ENCODE results near the gene ADGRE3. TPM values are rescaled to one million over a fixed set of nuclear protein-coding genes. Genes with fewer than 3 reads are reported as not detected.

Gene ADGRE3
- total RNA-seq, 1 experiment from 2014 or later, result not detected

DNA sequence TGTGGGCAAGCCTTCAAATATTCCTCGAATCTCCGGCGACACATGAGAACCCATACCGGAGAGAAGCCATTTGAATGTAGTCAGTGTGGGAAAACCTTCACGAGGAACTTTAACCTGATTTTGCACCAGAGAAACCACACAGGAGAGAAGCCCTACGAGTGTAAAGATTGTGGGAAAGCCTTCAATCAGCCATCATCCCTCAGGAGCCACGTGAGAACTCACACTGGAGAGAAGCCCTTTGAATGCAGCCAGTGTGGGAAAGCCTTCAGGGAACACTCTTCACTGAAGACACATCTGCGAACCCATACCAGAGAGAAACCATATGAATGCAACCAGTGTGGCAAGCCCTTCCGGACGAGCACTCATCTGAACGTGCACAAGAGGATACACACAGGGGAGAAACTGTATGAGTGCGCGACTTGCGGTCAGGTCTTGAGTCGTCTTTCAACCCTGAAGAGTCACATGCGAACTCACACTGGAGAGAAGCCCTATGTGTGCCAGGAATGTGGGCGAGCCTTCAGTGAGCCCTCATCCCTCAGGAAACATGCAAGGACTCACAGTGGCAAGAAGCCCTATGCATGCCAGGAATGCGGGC is 44.0 kb upstream of the ADGRE3 start:
- Histone ChIP-seq H3K4me2 (ENCODE audit: low read length) (no peak overlapping the region), H3K27ac (ENCODE audit: low read length) (no peak overlapping the region), H3F3A (ENCODE audit: low read length, unreplicated experiment) (no peaks in the 10 kb centered on the region), H3K36me3 (ENCODE audit: low read depth, low read length) (peaks cover 39% of the 10 kb centered on the region), H3K79me2 (ENCODE audit: low read length) (no peaks in the 10 kb centered on the region), H3K9me2 (replicated peaks; ENCODE audit: low read length) (no peaks in the 10 kb centered on the region), H3K4me1 (ENCODE audit: insufficient read depth, low read length) (no peaks in the 10 kb centered on the region), H3K9me3 (ENCODE audit: low read length) (peaks cover 39% of the 10 kb centered on the region), H3K27me3 (ENCODE audit: low read length) (no peaks in the 10 kb centered on the region), H4K20me1 (ENCODE audit: low read length) (no peaks in the 10 kb centered on the region), H3K4me3 (ENCODE audit: low read length) (no peak overlapping the region), H3K9ac (ENCODE audit: low read length) (no peak overlapping the region), H2AFZ (ENCODE audit: low read length) (no peak overlapping the region)
- ChIA-PET POLR2A (ENCODE audit: unreplicated experiment) (no interaction called here), CTCF (no interaction called here)
- DNase-seq (no peak), ATAC-seq (no peak)
- TF ChIP-seq, protein P1, sequence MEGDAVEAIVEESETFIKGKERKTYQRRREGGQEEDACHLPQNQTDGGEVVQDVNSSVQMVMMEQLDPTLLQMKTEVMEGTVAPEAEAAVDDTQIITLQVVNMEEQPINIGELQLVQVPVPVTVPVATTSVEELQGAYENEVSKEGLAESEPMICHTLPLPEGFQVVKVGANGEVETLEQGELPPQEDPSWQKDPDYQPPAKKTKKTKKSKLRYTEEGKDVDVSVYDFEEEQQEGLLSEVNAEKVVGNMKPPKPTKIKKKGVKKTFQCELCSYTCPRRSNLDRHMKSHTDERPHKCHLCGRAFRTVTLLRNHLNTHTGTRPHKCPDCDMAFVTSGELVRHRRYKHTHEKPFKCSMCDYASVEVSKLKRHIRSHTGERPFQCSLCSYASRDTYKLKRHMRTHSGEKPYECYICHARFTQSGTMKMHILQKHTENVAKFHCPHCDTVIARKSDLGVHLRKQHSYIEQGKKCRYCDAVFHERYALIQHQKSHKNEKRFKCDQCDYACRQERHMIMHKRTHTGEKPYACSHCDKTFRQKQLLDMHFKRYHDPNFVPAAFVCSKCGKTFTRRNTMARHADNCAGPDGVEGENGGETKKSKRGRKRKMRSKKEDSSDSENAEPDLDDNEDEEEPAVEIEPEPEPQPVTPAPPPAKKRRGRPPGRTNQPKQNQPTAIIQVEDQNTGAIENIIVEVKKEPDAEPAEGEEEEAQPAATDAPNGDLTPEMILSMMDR (conservative IDR thresholded peaks at IDR 0.05; ENCODE audit: low read depth, low read length), result no peak
- TF ChIP-seq EZH2phosphoT487 (IDR thresholded peaks at IDR 0.05; ENCODE audit: borderline replicate concordance, low read length), result no peak
- no peak for TF ChIP-seq EZH2 (IDR thresholded peaks at IDR 0.05; ENCODE audit: low read length, unreplicated experiment)
- BruUV-seq (replicated peaks), result no TSS peak
- intact Hi-C loops (cut with micrococcal nuclease), result no loop called here

GRCh38 chr19:14715841-14716240 is 41.2 kb upstream of the ADGRE3 start:
- H3K9me3 ChIP-seq (ENCODE audit: low read length), result peaks cover 32% of the 10 kb centered on the region
- H3K27me3 ChIP-seq (ENCODE audit: low read length), result no peaks in the 10 kb centered on the region
- H3K4me2 ChIP-seq (ENCODE audit: low read length), result no peak overlapping the region
- intact Hi-C loops (cut with micrococcal nuclease), result no loop called here
- no peaks in the 10 kb centered on the region for H3F3A ChIP-seq (ENCODE audit: low read length, unreplicated experiment)
- peaks cover 39% of the 10 kb centered on the region for H3K36me3 ChIP-seq (ENCODE audit: low read depth, low read length)
- no peak overlapping the region for H3K9ac ChIP-seq (ENCODE audit: low read length)
- no peaks in the 10 kb centered on the region for H3K9me2 ChIP-seq (replicated peaks; ENCODE audit: low read length)
- H4K20me1 ChIP-seq (ENCODE audit: low read length), result no peaks in the 10 kb centered on the region
- no TSS peak for BruUV-seq (replicated peaks)
- no peak for ATAC-seq
- no peaks in the 10 kb centered on the region for H3K79me2 ChIP-seq (ENCODE audit: low read length)
- H3K27ac ChIP-seq (ENCODE audit: low read length), result no peak overlapping the region
- H3K4me3 ChIP-seq (ENCODE audit: low read length), result no peak overlapping the region
- CTCF ChIA-PET, result no interaction called here
- POLR2A ChIA-PET (ENCODE audit: unreplicated experiment), result no interaction called here
- no peak overlapping the region for H2AFZ ChIP-seq (ENCODE audit: low read length)
- TF ChIP-seq EZH2 (IDR thresholded peaks at IDR 0.05; ENCODE audit: low read length, unreplicated experiment) (no peak), EZH2phosphoT487 (IDR thresholded peaks at IDR 0.05; ENCODE audit: borderline replicate concordance, low read length) (no peak)
- TF ChIP-seq, protein P1 (conservative IDR thresholded peaks at IDR 0.05; ENCODE audit: low read depth, low read length), result no peak
- no peak for DNase-seq
- no peaks in the 10 kb centered on the region for H3K4me1 ChIP-seq (ENCODE audit: insufficient read depth, low read length)

DNA sequence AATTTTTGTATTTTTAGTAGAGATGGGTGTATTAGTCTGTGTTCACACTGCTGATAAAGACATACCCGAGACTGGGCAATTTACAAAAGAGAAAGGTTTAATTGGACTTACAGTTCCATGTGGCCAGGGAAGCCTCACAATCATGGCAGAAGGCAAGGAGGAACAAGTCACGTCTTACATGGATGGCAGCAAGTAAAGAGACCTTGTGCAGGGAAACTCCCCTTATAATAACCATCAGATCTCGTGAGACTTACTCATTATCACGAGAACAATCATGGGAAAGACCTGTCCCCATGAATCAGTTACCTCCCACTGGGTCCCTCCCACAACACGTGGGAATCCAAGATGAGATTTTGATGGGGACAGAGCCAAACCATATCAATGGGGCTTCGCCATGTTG is 29.8 kb upstream of the ADGRE3 start:
- Histone ChIP-seq H3K27me3 (ENCODE audit: low read length) (no peaks in the 10 kb centered on the region), H3K4me1 (ENCODE audit: insufficient read depth, low read length) (no peaks in the 10 kb centered on the region), H3K36me3 (ENCODE audit: low read depth, low read length) (peaks cover 19% of the 10 kb centered on the region), H3K4me2 (ENCODE audit: low read length) (no peak overlapping the region), H3F3A (ENCODE audit: low read length, unreplicated experiment) (no peaks in the 10 kb centered on the region), H3K9ac (ENCODE audit: low read length) (no peak overlapping the region), H3K9me3 (ENCODE audit: low read length) (no peaks in the 10 kb centered on the region), H3K79me2 (ENCODE audit: low read length) (no peaks in the 10 kb centered on the region), H3K9me2 (replicated peaks; ENCODE audit: low read length) (no peaks in the 10 kb centered on the region), H2AFZ (ENCODE audit: low read length) (no peak overlapping the region), H3K27ac (ENCODE audit: low read length) (no peak overlapping the region), H3K4me3 (ENCODE audit: low read length) (no peak overlapping the region), H4K20me1 (ENCODE audit: low read length) (no peaks in the 10 kb centered on the region)
- intact Hi-C loops (cut with micrococcal nuclease), result no loop called here
- ATAC-seq (no peak), DNase-seq (no peak)
- ChIA-PET POLR2A (ENCODE audit: unreplicated experiment) (no interaction called here), CTCF (no interaction called here)
- no TSS peak for BruUV-seq (replicated peaks)
- TF ChIP-seq EZH2phosphoT487 (IDR thresholded peaks at IDR 0.05; ENCODE audit: borderline replicate concordance, low read length) (no peak), EZH2 (IDR thresholded peaks at IDR 0.05; ENCODE audit: low read length, unreplicated experiment) (no peak)
- TF ChIP-seq, protein P1 (conservative IDR thresholded peaks at IDR 0.05; ENCODE audit: low read depth, low read length), result no peak
